Upper lobe of left lung (tissue), 6 donors: ENCODE results near the gene CDH5. TPM values are rescaled to one million over a fixed set of nuclear protein-coding genes. Genes with fewer than 3 reads are reported as not detected.

Experiments
- ATAC-seq, 2 donors: fragments of 200-7000 bp; cut with Tn5 transposase; one replicate each; pipeline ENCODE4 v1.9.1; 2022; ENCODE audit warnings: mild to moderate bottlenecking in 2 of 2, moderate library complexity in 2 of 2; ENCODE audit not compliant: low FRiP score in 2 of 2
- DNase-seq, 2 donors: peaks; one replicate each; pipeline ENCODE4 v3.0.0-alpha.2; 2019 to 2020
- H3K27ac ChIP-seq, 4 donors: fragments of 200-600 bp; sonication (generic); one replicate each; pipeline ENCODE4 v1.5.1; 2016 to 2019
- H3K27me3 ChIP-seq, 4 donors: fragments of 200-600 bp; sonication (generic); one replicate each; pipeline ENCODE4 v1.5.1; 2017 to 2019
- H3K36me3 ChIP-seq, 4 donors: fragments of 200-600 bp; sonication (generic); one replicate each; pipeline ENCODE4 v1.5.1; 2016 to 2019
- H3K4me1 ChIP-seq, 4 donors: fragments of 200-600 bp; sonication (generic); one replicate each; pipeline ENCODE4 v1.5.1; 2018 to 2019
- H3K4me3 ChIP-seq, 4 donors: fragments of 200-600 bp; sonication (generic); one replicate each; pipeline ENCODE4 v1.5.1; 2017 to 2019; ENCODE audit warnings: mild to moderate bottlenecking in 2 of 4, moderate library complexity in 1 of 4
- H3K9me3 ChIP-seq, 4 donors: fragments of 200-600 bp; sonication (generic); one replicate each; pipeline ENCODE4 v1.5.1; 2018 to 2019
- EP300 ChIP-seq, 4 donors: sonication (generic); formaldehyde crosslinking; IDR thresholded peaks; one replicate each; pipeline ENCODE4 v1.5.1; 2017; ENCODE audit warnings: antibody characterized with exemption in 4 of 4, control low read depth in 2 of 4
- POLR2A ChIP-seq, 4 donors: fragments of 450-650 bp; IDR thresholded peaks; one replicate each; pipeline ENCODE4 v1.5.1; 2016 to 2017; ENCODE audit warnings: antibody characterized with exemption in 4 of 4, mild to moderate bottlenecking in 2 of 4
- POLR2AphosphoS5 ChIP-seq, 2 donors: sonication (generic); formaldehyde crosslinking; IDR thresholded peaks; one replicate each; pipeline ENCODE4 v1.5.1; 2017; ENCODE audit warnings: antibody characterized with exemption in 2 of 2
- whole genome bisulfite sequencing, 2 donors: methylation state at CpG; one replicate each; pipeline ENCODE4 v1.1.5; 2017 to 2018; 5-methylcytosine and 5-hydroxymethylcytosine counted together
- total RNA-seq, 6 donors: library from RNA; depleted of rRNA in 4 of 6; stranded (reverse); fragments of >200 nt in 4 of 6; gene quantifications; one replicate each; pipeline versions ENCODE4 v1.1.0 to v1.2.1, GENCODE V29; 2016 to 2021
- TF ChIP-seq, protein P1 (sequence below), 6 experiments: fragments of 450-650 bp in 4 of 6; fragments of 200-600 bp in 2 of 6; sonication (generic) in 2 of 6; IDR thresholded peaks; one replicate each; pipeline ENCODE4 v1.5.1; 2016 to 2019; ENCODE audit warnings: antibody characterized with exemption in 6 of 6
- donor health status: DM: no; HTN: no; CAD: no; lungs with moderate emphysema.
- donor health status: DM: no; HTN: yes; CAD: no; lungs with severe emphysema.

The CDH5 gene
- total RNA-seq, 6 donors from 2014 or later, result 54.5 to 146 (median 89.8) TPM

DNA sequence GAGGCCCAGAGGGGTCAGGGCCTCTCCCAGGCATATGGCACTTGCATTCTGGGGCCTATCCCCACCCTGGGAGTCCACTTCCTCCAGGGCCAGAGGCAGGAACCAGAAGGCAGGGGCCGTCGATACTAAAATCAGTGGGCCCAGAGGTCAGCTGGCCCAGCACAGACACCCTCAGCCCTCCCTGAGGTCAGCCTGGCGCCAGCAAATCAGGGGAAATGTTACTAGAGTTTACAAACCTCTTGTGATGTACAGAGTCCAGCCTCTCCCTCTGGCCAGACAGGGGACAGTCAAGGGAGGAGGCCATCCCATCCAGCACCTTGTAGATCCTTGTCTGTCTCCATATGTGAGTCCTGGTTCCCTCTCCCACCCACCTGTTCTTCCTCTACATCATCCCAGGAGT is 10.8 kb downstream of the CDH5 start:
- TF ChIP-seq POLR2AphosphoS5 (IDR thresholded peaks at IDR 0.05) (no peak), EP300 (IDR thresholded peaks at IDR 0.05) (no peak), POLR2A (IDR thresholded peaks at IDR 0.05) (no peak)
- TF ChIP-seq, protein P1, sequence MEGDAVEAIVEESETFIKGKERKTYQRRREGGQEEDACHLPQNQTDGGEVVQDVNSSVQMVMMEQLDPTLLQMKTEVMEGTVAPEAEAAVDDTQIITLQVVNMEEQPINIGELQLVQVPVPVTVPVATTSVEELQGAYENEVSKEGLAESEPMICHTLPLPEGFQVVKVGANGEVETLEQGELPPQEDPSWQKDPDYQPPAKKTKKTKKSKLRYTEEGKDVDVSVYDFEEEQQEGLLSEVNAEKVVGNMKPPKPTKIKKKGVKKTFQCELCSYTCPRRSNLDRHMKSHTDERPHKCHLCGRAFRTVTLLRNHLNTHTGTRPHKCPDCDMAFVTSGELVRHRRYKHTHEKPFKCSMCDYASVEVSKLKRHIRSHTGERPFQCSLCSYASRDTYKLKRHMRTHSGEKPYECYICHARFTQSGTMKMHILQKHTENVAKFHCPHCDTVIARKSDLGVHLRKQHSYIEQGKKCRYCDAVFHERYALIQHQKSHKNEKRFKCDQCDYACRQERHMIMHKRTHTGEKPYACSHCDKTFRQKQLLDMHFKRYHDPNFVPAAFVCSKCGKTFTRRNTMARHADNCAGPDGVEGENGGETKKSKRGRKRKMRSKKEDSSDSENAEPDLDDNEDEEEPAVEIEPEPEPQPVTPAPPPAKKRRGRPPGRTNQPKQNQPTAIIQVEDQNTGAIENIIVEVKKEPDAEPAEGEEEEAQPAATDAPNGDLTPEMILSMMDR (IDR thresholded peaks at IDR 0.05), result no peak
- no peak for DNase-seq
- H3K9me3 ChIP-seq, result no peaks in the 10 kb centered on the region
- H3K4me3 ChIP-seq, result no peak overlapping the region
- peaks cover 4 to 51% (median 26%) of the 10 kb centered on the region in 4 donors for H3K4me1 ChIP-seq
- no peaks in the 10 kb centered on the region for H3K27me3 ChIP-seq
- WGBS, 2 donors, result 58 to 83% methylated on average over 1 to 3 of the region's 3 CpGs
- peak overlapping the region; percentile 35 to 76 (median 64) for H3K27ac ChIP-seq
- ATAC-seq, result no peak
- peaks cover 0 to 13% (median 0%) of the 10 kb centered on the region in 4 donors for H3K36me3 ChIP-seq

DNA sequence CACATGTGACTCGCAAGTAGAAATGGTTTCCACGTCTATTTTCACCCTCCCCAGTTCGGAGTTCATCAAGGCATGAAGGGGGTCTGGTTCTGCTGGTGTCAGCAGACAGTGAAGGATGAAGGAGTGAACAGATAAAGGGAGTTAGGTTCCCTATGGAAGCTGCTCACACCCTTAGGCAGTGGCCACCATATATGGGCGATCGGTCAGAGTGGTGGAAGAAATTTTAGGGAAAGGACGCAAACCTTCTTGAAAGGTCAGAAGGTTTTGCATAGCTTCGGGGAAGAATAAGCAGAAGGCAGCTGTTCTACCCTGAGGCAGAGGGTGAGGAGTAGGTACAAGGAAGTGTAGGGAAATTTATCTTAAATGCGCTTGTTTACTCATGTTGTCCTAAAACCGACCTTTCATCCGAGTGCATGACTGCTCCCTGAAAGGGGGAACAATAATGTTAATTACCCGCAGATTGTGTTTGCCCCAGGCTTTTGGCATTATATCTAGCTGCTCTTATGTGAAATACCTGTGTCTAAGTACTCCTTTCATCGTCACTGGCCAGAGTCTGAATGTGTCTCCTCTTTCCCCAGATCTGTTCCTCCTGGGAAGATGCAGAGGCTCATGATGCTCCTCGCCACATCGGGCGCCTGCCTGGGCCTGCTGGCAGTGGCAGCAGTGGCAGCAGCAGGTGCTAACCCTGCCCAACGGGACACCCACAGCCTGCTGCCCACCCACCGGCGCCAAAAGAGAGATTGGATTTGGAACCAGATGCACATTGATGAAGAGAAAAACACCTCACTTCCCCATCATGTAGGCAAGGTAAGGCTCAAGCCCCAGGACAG is 12.5 kb downstream of the CDH5 start:
- peak in 1 of 2 donors; percentile 51 for DNase-seq
- H3K9me3 ChIP-seq, result no peaks in the 10 kb centered on the region
- no peaks in the 10 kb centered on the region for H3K27me3 ChIP-seq
- peaks cover 0 to 13% (median 0%) of the 10 kb centered on the region in 4 donors for H3K36me3 ChIP-seq
- TF ChIP-seq POLR2A (IDR thresholded peaks at IDR 0.05), result no peak
- no peak for TF ChIP-seq POLR2AphosphoS5 (IDR thresholded peaks at IDR 0.05)
- TF ChIP-seq EP300 (IDR thresholded peaks at IDR 0.05), result no peak
- TF ChIP-seq, protein P1 (IDR thresholded peaks at IDR 0.05), result no peak
- WGBS, 2 donors, result 72 to 73% methylated on average over 14 to 18 of the region's 18 CpGs
- H3K4me3 ChIP-seq, result no peak overlapping the region
- ATAC-seq, result no peak
- H3K4me1 ChIP-seq, result peaks cover 10 to 46% (median 30%) of the 10 kb centered on the region in 4 donors
- peak overlapping the region in 3 of 4 donors; percentile 6 to 76 (median 65) for H3K27ac ChIP-seq

DNA sequence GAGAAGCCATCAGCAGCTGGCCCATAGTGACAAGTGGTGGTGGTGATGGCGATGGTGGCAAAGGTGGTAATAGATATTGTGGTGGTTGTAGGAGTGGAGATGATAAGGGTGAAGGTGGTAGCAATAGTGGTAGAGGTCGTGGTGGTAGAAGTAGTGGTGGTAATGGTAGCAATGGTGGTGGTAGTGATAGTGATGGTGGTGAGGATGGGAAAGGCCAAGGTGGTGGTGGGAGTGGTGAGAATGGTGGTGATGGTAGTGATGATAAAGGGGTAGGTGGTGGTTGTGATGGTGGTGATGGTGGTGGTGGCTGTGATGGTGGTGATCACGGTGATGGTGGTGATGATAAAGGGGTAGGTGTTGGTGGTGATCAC is 13.1 kb downstream of the CDH5 start:
- Histone ChIP-seq H3K4me1 (peaks cover 10 to 46% (median 26%) of the 10 kb centered on the region in 4 donors), H3K9me3 (no peaks in the 10 kb centered on the region), H3K27ac (peak overlapping the region in 3 of 4 donors; percentile 6 to 76 (median 65)), H3K36me3 (peaks cover 0 to 13% (median 0%) of the 10 kb centered on the region in 4 donors), H3K27me3 (no peaks in the 10 kb centered on the region), H3K4me3 (no peak overlapping the region)
- DNase-seq (no peak), ATAC-seq (no peak)
- WGBS, 2 donors, result 89 to 92% methylated on average over 3 of the region's 3 CpGs
- TF ChIP-seq, protein P1 (IDR thresholded peaks at IDR 0.05), result no peak
- TF ChIP-seq EP300 (IDR thresholded peaks at IDR 0.05) (no peak), POLR2A (IDR thresholded peaks at IDR 0.05) (no peak), POLR2AphosphoS5 (IDR thresholded peaks at IDR 0.05) (no peak)

DNA sequence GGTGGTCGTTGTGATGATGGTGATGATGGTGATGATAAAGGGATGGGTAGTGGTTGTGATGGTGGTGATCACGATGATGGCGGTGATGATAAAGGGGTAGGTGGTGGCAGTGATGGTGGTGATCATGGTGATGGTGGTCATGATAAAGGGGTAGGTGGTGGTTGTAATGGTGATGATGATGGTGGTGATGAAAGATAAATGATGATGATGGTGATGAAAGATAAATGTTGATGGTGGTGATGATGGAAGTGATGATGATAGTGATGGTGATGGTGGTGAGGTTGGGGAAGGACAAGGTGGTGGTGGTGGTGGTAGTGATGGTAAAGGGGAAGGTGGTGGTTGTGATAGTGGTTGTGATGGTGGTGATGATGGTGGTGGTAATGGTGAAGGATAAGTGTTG is 13.9 kb downstream of the CDH5 start:
- 50 to 57% methylated on average over 3 of the region's 3 CpGs for WGBS, 2 donors
- Histone ChIP-seq H3K4me3 (no peak overlapping the region), H3K27ac (peak overlapping the region in 1 of 4 donors; percentile 82), H3K4me1 (peaks cover 7 to 47% (median 23%) of the 10 kb centered on the region in 4 donors), H3K9me3 (no peaks in the 10 kb centered on the region), H3K27me3 (no peaks in the 10 kb centered on the region), H3K36me3 (peaks cover 0 to 13% (median 0%) of the 10 kb centered on the region in 4 donors)
- no peak for TF ChIP-seq POLR2AphosphoS5 (IDR thresholded peaks at IDR 0.05)
- TF ChIP-seq, protein P1 (IDR thresholded peaks at IDR 0.05), result no peak
- TF ChIP-seq EP300 (IDR thresholded peaks at IDR 0.05), result no peak
- no peak for TF ChIP-seq POLR2A (IDR thresholded peaks at IDR 0.05)
- ATAC-seq, result no peak
- DNase-seq, result no peak
